Sigmoid colon (tissue), 7 donors: ENCODE measurements around the gene TBL1XR1. TPM values are rescaled to one million over a fixed set of nuclear protein-coding genes. Genes with fewer than 3 reads are reported as not detected.

Experiments used
- DNase-seq: peaks from one replicate; pipeline ENCODE4 v3.0.0-alpha.2; 2019
- H3K27ac ChIP-seq, 4 donors: fragments of 200-600 bp; sonication (generic); one replicate each; pipeline ENCODE4 v1.5.1; 2016 to 2019; ENCODE audit warnings: mild to moderate bottlenecking in 1 of 4
- H3K27me3 ChIP-seq, 3 donors: fragments of 200-600 bp; sonication (generic); one replicate each; pipeline ENCODE4 v1.5.1; 2019; ENCODE audit warnings: mild to moderate bottlenecking in 1 of 3
- H3K36me3 ChIP-seq, 4 donors: fragments of 200-600 bp; sonication (generic); one replicate each; pipeline ENCODE4 v1.5.1; 2016 to 2019
- H3K4me1 ChIP-seq, 4 donors: fragments of 200-600 bp; sonication (generic); one replicate each; pipeline ENCODE4 v1.5.1; 2017 to 2019
- H3K4me3 ChIP-seq, 4 donors: fragments of 200-600 bp; sonication (generic); one replicate each; pipeline ENCODE4 v1.5.1; 2017 to 2019; ENCODE audit warnings: mild to moderate bottlenecking in 2 of 4, moderate library complexity in 1 of 4
- H3K9me3 ChIP-seq, 4 donors: fragments of 200-600 bp in 3 of 4; sonication (generic) in 3 of 4; one replicate each; pipeline versions ENCODE4 v1.5.1 to v1.6.1; 2013 to 2019
- EP300 ChIP-seq, 4 donors: sonication (generic); formaldehyde crosslinking; IDR thresholded peaks; one replicate each; pipeline ENCODE4 v1.6.1; 2017; ENCODE audit warnings: antibody characterized with exemption in 4 of 4
- POLR2A ChIP-seq, 2 donors: fragments of 450-650 bp; IDR thresholded peaks; one replicate each; pipeline ENCODE4 v1.6.1; 2016; ENCODE audit warnings: antibody characterized with exemption in 2 of 2, mild to moderate bottlenecking in 2 of 2, moderate library complexity in 2 of 2
- POLR2AphosphoS5 ChIP-seq, 4 donors: sonication (generic); formaldehyde crosslinking; IDR thresholded peaks; one replicate each; pipeline ENCODE4 v1.6.1; 2017; ENCODE audit warnings: antibody characterized with exemption in 4 of 4
- WGBS, 2 donors: extraction: QIAGEN DNeasy Blood & Tissue Kit; methylation state at CpG; one replicate each; pipeline ENCODE4 v1.1.7; 2013; 5-methylcytosine and 5-hydroxymethylcytosine counted together
- intact Hi-C: fragments of 100-400 bp; cut with DNase I; formaldehyde crosslinking; loops from one replicate; pipeline ENCODE4 v1.15.1; 2023
- polyA plus RNA-seq, 3 donors: library from polyadenylated mRNA; stranded (reverse); fragments of 200-250 nt; gene quantifications; one replicate each; pipeline ENCODE4 v1.2.3, GENCODE V29; 2013
- total RNA-seq, 4 donors: library from RNA; depleted of rRNA; stranded (reverse); fragments of >200 nt; gene quantifications; one replicate each; pipeline ENCODE4 v1.1.0, GENCODE V29; 2016
- TF ChIP-seq, protein P1 (sequence below), 4 experiments: fragments of 450-650 bp in 3 of 4; fragments of 200-600 bp in 1 of 4; IDR thresholded peaks; one replicate each; pipeline ENCODE4 v1.5.1; 2016 to 2019; ENCODE audit warnings: antibody characterized with exemption in 4 of 4, mild to moderate bottlenecking in 3 of 4, moderate library complexity in 2 of 4
- donor health status: healthy with polysubstance abuse.
- donor health status: Bipolar disorder and iron deficiency.
- donor health status: healthy.

Gene TBL1XR1
- total and polyA plus RNA-seq, 7 donors = 20.4 to 131 (median 88.9) TPM

DNA sequence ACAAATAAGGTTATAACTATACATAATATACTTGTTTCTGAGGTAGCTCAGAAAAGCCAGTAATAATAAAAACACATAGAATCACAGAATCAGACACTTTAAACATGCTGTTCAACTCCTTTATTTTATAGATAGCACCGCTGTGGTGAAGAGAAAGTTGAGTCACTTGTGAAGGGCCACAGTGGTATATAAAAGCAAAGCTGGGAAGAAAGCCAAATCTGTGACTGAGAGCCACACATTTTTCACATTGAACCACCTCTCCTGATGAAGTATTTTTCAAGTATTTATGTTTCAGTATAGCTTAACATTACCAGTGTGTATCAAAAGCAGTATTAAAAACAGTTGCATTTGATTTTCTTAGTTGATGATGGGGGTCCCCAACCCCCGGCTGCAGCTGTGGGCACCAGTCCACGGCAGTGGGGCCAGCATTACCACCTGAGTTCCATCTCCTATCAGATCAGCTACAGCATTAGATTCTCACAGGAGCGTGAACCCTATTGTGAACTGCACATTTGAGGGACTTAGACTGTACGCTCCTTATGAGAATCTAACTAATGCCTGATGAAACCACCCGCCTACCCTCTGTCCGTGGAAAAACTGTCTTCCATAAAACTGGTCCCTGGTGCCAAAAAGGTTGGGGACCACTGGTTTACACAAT is 46.2 kb downstream of the TBL1XR1 start:
- Histone ChIP-seq H3K36me3 (no peaks in the 10 kb centered on the region), H3K27ac (peak overlapping the region in 3 of 4 donors; percentile 36 to 58 (median 54)), H3K4me1 (peaks cover 0 to 66% (median 51%) of the 10 kb centered on the region in 4 donors), H3K4me3 (no peak overlapping the region), H3K27me3 (no peaks in the 10 kb centered on the region), H3K9me3 (no peaks in the 10 kb centered on the region)
- TF ChIP-seq, protein P1, sequence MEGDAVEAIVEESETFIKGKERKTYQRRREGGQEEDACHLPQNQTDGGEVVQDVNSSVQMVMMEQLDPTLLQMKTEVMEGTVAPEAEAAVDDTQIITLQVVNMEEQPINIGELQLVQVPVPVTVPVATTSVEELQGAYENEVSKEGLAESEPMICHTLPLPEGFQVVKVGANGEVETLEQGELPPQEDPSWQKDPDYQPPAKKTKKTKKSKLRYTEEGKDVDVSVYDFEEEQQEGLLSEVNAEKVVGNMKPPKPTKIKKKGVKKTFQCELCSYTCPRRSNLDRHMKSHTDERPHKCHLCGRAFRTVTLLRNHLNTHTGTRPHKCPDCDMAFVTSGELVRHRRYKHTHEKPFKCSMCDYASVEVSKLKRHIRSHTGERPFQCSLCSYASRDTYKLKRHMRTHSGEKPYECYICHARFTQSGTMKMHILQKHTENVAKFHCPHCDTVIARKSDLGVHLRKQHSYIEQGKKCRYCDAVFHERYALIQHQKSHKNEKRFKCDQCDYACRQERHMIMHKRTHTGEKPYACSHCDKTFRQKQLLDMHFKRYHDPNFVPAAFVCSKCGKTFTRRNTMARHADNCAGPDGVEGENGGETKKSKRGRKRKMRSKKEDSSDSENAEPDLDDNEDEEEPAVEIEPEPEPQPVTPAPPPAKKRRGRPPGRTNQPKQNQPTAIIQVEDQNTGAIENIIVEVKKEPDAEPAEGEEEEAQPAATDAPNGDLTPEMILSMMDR (IDR thresholded peaks at IDR 0.05) = no peak
- TF ChIP-seq POLR2AphosphoS5 (IDR thresholded peaks at IDR 0.05) (no peak), POLR2A (IDR thresholded peaks at IDR 0.05) (no peak), EP300 (IDR thresholded peaks at IDR 0.05) (no peak)
- WGBS, 2 donors = 55 to 60% methylated on average over 7 of the region's 7 CpGs
- intact Hi-C loops = no loop called here
- no peak for DNase-seq

DNA sequence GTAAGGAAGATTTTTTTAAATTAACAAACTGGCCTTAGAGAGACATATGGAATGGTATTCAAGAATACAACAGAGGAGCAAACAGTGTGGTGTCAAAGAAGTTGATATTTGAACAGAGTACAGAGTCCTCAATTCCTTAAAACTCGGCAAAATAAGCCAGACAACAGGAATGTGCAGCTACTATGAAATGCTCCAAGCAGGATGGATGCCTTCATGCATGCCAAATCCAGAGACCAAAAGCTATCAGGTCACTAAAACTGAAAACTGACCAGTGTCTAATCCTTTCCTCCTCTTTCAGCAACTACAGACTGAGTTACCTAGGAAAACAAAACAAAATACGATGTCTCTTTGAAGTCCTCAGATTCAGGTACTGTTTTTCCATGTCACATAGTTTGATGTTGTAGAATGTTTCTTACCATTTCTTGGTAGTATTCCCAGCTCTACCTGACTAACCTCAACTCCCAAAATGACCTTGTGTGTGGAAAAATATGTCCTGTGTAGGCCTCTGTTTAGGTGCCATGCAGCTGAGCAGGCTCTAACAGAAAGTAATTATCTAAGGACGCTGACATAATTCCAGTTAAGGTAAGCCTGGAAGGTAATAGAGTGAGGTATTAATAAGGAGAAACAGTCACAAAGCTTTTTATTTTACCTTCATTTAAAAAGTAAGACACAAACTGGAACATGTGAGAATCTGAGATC is 46.9 kb downstream of the TBL1XR1 start:
- no peaks in the 10 kb centered on the region for H3K9me3 ChIP-seq
- WGBS, 2 donors = 19 to 50% methylated on average over 3 of the region's 3 CpGs
- no peak overlapping the region for H3K4me3 ChIP-seq
- no peaks in the 10 kb centered on the region for H3K27me3 ChIP-seq
- TF ChIP-seq POLR2A (IDR thresholded peaks at IDR 0.05) (no peak), EP300 (IDR thresholded peaks at IDR 0.05) (no peak), POLR2AphosphoS5 (IDR thresholded peaks at IDR 0.05) (no peak)
- TF ChIP-seq, protein P1 (IDR thresholded peaks at IDR 0.05) = no peak
- peaks cover 0 to 73% (median 56%) of the 10 kb centered on the region in 4 donors for H3K4me1 ChIP-seq
- no peak for DNase-seq
- H3K27ac ChIP-seq = peak overlapping the region in 3 of 4 donors; percentile 36 to 58 (median 54)
- H3K36me3 ChIP-seq = no peaks in the 10 kb centered on the region
- intact Hi-C loops = no loop called here

DNA sequence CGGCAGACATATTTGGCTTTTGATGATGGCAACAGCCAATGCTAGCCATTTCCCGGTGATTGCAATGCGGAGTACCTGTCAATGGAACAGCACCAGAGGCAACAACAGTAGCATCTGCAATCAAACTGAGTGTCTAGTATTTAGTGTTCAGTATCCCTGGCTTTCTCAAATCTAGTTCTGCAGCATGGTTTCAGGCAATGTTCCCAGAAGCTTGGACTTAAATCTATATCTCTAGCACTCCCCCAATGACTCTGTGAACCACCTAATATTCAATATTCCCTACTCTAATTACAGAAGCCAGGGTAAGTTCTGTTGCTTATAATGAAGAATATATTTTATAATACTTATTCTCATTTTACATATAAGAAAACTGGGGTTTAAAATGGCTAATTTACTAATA is 48.2 kb downstream of the TBL1XR1 start:
- 96 to 97% methylated on average over 3 of the region's 3 CpGs for WGBS, 2 donors
- no peaks in the 10 kb centered on the region for H3K27me3 ChIP-seq
- intact Hi-C loops = no loop called here
- H3K4me1 ChIP-seq = peaks cover 0 to 76% (median 62%) of the 10 kb centered on the region in 4 donors
- H3K4me3 ChIP-seq = no peak overlapping the region
- H3K9me3 ChIP-seq = no peaks in the 10 kb centered on the region
- peak overlapping the region in 2 of 4 donors; percentile 54 to 58 for H3K27ac ChIP-seq
- no peaks in the 10 kb centered on the region for H3K36me3 ChIP-seq
- TF ChIP-seq EP300 (IDR thresholded peaks at IDR 0.05) (no peak), POLR2A (IDR thresholded peaks at IDR 0.05) (no peak), POLR2AphosphoS5 (IDR thresholded peaks at IDR 0.05) (no peak)
- TF ChIP-seq, protein P1 (IDR thresholded peaks at IDR 0.05) = no peak
- DNase-seq = no peak

DNA sequence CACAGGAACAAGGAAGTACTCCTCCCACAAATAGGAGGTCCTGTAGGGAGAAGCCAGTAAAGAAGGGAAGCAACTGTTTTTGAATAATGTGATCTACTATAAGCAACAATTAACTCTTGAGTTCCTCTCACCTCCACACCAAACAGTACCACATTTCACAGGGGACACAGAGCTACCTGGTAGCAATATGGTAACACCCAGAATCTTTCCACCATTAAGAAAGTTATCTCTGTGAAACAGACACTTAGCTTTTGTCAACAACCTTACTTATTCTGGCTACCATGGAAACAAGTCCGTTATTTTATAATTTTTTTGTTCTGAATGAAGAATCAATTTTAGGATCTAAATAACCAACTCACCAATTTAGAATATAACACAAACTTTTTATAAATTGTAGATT is 49.5 kb downstream of the TBL1XR1 start:
- Histone ChIP-seq H3K27ac (no peak overlapping the region), H3K9me3 (no peaks in the 10 kb centered on the region), H3K36me3 (no peaks in the 10 kb centered on the region), H3K4me3 (no peak overlapping the region), H3K27me3 (no peaks in the 10 kb centered on the region), H3K4me1 (peaks cover 0 to 72% (median 61%) of the 10 kb centered on the region in 4 donors)
- intact Hi-C loops = no loop called here
- DNase-seq = no peak
- TF ChIP-seq POLR2AphosphoS5 (IDR thresholded peaks at IDR 0.05) (no peak), EP300 (IDR thresholded peaks at IDR 0.05) (no peak), POLR2A (IDR thresholded peaks at IDR 0.05) (no peak)
- TF ChIP-seq, protein P1 (IDR thresholded peaks at IDR 0.05) = no peak
- 95 to 99% methylated on average over 1 of the region's 1 CpG for WGBS, 2 donors
